ENCODE data around the gene AGTRAP. TPM values are rescaled to one million over a fixed set of nuclear protein-coding genes. Genes with fewer than 3 reads are reported as not detected.

Gene AGTRAP
- total and polyA plus RNA-seq, 12 donors, result 23.4 to 104 (median 45.1) TPM

DNA sequence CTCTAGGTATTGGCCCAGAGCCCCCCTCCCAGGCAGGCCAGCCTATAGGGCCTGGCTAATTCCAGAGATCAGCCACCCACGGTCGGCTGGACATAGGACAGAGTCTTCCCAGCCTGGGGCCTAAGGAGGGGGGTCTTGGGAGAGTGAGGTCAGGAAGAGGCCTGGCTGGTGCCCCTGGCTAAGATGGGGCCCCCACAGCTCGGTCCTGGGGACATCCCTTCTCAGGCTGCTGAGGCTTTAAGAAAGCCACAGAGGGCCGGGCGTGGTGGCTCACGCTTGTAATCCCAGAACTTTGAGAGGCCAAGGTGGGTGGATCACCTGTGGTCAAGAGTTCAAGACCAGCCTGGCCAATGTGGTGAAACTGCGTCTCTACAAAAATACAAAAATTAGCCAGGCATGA is 28.6 kb downstream of the AGTRAP start:
- no peak overlapping the region for H3K27ac ChIP-seq
- no peak for DNase-seq
- peaks cover 6% of the 10 kb centered on the region for H3K27me3 ChIP-seq
- no peaks in the 10 kb centered on the region for H3K36me3 ChIP-seq (replicated peaks in 1 of 2)
- 82 to 90% (median 86%) methylated on average over 3 to 7 of the region's 7 CpGs for WGBS, 4 donors
- intact Hi-C loops (cut with DNase I), result no loop called here
- TF ChIP-seq, protein P1, sequence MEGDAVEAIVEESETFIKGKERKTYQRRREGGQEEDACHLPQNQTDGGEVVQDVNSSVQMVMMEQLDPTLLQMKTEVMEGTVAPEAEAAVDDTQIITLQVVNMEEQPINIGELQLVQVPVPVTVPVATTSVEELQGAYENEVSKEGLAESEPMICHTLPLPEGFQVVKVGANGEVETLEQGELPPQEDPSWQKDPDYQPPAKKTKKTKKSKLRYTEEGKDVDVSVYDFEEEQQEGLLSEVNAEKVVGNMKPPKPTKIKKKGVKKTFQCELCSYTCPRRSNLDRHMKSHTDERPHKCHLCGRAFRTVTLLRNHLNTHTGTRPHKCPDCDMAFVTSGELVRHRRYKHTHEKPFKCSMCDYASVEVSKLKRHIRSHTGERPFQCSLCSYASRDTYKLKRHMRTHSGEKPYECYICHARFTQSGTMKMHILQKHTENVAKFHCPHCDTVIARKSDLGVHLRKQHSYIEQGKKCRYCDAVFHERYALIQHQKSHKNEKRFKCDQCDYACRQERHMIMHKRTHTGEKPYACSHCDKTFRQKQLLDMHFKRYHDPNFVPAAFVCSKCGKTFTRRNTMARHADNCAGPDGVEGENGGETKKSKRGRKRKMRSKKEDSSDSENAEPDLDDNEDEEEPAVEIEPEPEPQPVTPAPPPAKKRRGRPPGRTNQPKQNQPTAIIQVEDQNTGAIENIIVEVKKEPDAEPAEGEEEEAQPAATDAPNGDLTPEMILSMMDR (IDR thresholded peaks at IDR 0.05), result no peak
- no peak for TF ChIP-seq POLR2A (IDR thresholded peaks at IDR 0.05)
- H3K4me3 ChIP-seq, result no peak overlapping the region
- no peaks in the 10 kb centered on the region for H3K9me3 ChIP-seq (replicated peaks in 1 of 3)
- H3K4me1 ChIP-seq (replicated peaks in 1 of 2), result no peaks in the 10 kb centered on the region

DNA sequence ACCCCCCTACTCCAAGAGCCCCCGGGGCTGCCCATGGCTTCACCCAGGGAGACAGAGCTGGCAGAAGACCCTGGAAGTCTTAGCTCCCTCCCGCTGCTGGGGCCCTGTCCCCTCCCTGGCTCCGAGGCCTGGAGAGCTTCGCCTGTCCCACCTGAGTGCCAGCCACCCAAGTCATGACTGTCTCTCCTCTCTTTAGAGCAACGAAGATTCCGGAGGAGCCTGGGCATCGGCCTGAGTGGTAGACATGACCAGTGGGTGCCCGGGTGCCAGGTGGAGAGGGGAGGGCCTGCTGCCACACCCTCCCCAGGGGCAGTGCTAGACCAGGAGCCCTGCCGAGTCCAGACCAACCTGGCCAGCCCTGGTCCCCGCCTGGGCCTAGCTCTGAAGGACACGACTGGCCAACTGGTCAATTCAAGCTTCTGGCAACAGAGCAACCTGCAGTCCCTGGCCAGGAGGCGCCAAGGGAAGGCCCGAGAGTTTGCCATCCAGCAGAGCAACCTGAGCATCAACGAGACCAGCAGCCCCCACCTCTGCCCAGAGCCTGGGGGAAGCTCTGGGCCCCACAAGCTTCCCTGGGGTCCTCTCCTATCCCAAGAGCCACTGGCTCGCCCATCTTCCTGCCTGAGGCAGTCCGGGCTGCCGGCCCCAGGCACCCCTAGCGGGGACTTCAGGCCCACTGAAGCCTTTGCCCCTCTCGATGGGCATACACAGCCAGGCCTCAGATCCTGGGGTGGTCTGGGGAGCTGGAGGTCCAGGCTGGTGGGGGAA is 29.9 kb downstream of the AGTRAP start:
- DNase-seq, result no peak
- no peaks in the 10 kb centered on the region for H3K36me3 ChIP-seq (replicated peaks in 1 of 2)
- H3K27ac ChIP-seq, result no peak overlapping the region
- WGBS, 4 donors, result 87 to 90% (median 88%) methylated on average over 7 to 19 of the region's 19 CpGs
- H3K4me1 ChIP-seq (replicated peaks in 1 of 2), result no peaks in the 10 kb centered on the region
- TF ChIP-seq, protein P1 (IDR thresholded peaks at IDR 0.05), result no peak
- TF ChIP-seq POLR2A (IDR thresholded peaks at IDR 0.05), result no peak
- H3K4me3 ChIP-seq, result no peak overlapping the region
- intact Hi-C loops (cut with DNase I), result no loop called here
- H3K9me3 ChIP-seq (replicated peaks in 1 of 3), result no peaks in the 10 kb centered on the region
- peaks cover 6% of the 10 kb centered on the region for H3K27me3 ChIP-seq

DNA sequence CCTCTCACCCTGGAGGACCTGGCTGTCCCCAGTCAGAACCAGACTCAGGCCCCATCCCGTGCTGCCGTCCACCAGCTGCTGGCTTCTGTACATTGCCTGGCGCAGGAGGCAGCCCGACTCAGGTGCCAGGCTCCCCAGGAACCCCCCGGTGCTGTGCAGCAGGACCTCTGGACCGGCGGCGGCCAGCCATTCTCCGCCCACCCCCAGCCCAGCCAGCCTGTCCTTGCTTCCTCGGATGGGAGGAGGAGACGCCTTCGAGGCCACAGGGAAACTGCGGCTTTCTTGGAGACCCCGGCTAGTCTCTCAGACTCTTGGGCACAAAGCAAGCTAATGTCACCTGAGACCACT is 30.5 kb downstream of the AGTRAP start:
- Histone ChIP-seq H3K27ac (no peak overlapping the region), H3K9me3 (replicated peaks in 1 of 3) (no peaks in the 10 kb centered on the region), H3K36me3 (replicated peaks in 1 of 2) (no peaks in the 10 kb centered on the region), H3K4me3 (no peak overlapping the region), H3K4me1 (replicated peaks in 1 of 2) (no peaks in the 10 kb centered on the region), H3K27me3 (peaks cover 6% of the 10 kb centered on the region)
- intact Hi-C loops (cut with DNase I), result no loop called here
- 75 to 82% (median 76%) methylated on average over 4 to 14 of the region's 14 CpGs; no CpG with 5 or more reads in 1 of the 4 donors for WGBS, 4 donors
- TF ChIP-seq, protein P1 (IDR thresholded peaks at IDR 0.05), result no peak
- TF ChIP-seq POLR2A (IDR thresholded peaks at IDR 0.05), result no peak
- DNase-seq, result no peak

DNA sequence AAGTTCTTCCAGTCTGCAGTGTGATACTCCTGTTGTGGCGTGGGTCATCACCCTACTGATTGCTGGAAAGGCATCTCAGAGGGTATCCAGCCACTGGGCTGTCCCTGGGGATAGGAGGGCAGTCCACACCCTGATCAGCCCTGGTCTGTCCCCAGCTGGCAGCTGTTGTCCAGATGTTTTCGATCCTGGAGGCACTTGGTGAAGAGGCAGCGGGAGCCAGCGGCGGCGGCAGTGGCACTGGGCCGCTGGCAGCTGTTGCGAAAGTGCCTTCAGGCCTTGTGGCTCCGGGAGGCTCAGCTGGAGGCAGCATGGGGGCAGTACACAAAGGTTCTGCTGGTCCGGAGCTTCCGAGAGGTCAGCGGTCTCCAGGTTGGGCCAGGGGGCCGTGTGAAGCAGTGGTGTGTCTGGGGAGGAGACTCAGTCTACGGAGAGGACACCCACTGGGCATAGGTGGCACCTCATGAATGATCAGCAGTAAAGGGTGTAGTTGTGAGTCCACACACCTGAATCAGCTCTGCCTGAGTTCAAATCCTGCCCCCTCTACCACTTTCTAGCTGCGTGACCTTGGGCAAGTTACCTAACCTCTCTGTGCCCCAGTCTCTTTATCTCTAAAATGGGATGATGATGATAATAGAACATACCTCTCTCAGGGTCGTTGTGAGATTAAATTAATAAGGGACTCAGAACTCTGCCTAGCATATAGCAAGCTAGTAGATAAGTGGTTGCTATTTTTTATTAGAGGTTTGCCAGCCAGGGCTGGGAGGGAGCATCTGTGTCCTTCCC is 32.2 kb downstream of the AGTRAP start:
- Histone ChIP-seq H3K36me3 (replicated peaks in 1 of 2) (no peaks in the 10 kb centered on the region), H3K27me3 (no peaks in the 10 kb centered on the region), H3K9me3 (replicated peaks in 1 of 3) (no peaks in the 10 kb centered on the region), H3K27ac (no peak overlapping the region), H3K4me3 (no peak overlapping the region), H3K4me1 (replicated peaks in 1 of 2) (no peaks in the 10 kb centered on the region)
- 72 to 76% (median 75%) methylated on average over 15 to 16 of the region's 16 CpGs for WGBS, 4 donors
- intact Hi-C loops (cut with DNase I), result no loop called here
- TF ChIP-seq POLR2A (IDR thresholded peaks at IDR 0.05), result no peak
- TF ChIP-seq, protein P1 (IDR thresholded peaks at IDR 0.05), result no peak
- DNase-seq, result no peak

Data from adrenal gland (tissue), 12 donors.